ENCODE measurements around the gene ZNF622. TPM values are rescaled to one million over a fixed set of nuclear protein-coding genes. Genes with fewer than 3 reads are reported as not detected.

Gene ZNF622
- total RNA-seq, 1 donor from 2014 or later = 25.8 TPM

DNA sequence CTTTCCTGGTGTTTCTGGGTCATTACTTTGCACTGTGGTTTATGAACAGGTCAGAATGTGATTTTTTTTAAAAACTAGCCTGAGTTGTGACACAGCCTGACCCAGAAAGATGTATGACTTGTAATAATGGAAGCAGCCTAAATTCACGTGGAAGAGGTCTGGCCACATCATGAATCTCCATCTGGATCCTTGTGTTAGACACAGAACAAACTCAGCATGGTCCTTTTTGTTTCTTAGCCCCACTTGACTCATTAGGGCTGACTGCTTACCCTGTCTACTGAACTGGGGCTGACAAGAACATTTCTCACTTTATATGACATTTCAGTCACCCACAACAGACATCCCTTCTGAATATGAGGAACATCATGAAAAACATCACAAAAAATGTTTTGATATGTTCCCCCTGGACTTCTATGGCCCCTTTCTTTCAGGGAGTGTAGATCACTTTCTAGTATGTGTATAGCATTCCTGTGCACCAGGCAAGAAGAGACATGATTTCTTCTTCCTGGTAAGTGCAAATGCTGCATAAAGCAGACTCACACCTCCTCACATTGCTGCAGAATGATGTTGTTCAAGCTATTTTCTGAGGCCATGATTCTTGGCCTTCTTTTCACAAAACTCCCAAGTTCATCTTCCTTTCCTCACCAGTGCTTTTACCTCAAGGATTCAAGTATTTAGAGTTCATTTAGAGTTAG is 52.3 kb downstream of the ZNF622 start:
- Mint-ChIP-seq H3K4me3 (ENCODE audit: unreplicated experiment) (no peak overlapping the region), H3K27ac (ENCODE audit: unreplicated experiment) (no peak overlapping the region), H3K9me3 (ENCODE audit: unreplicated experiment) (no peaks in the 10 kb centered on the region), H3K27me3 (ENCODE audit: unreplicated experiment) (peaks cover 3% of the 10 kb centered on the region), H3K4me1 (ENCODE audit: unreplicated experiment) (no peaks in the 10 kb centered on the region), H3K36me3 (ENCODE audit: low read depth, unreplicated experiment) (no peaks in the 10 kb centered on the region)
- DNase-seq (ENCODE audit: low spot score) = no peak
- TF ChIP-seq, protein P1, sequence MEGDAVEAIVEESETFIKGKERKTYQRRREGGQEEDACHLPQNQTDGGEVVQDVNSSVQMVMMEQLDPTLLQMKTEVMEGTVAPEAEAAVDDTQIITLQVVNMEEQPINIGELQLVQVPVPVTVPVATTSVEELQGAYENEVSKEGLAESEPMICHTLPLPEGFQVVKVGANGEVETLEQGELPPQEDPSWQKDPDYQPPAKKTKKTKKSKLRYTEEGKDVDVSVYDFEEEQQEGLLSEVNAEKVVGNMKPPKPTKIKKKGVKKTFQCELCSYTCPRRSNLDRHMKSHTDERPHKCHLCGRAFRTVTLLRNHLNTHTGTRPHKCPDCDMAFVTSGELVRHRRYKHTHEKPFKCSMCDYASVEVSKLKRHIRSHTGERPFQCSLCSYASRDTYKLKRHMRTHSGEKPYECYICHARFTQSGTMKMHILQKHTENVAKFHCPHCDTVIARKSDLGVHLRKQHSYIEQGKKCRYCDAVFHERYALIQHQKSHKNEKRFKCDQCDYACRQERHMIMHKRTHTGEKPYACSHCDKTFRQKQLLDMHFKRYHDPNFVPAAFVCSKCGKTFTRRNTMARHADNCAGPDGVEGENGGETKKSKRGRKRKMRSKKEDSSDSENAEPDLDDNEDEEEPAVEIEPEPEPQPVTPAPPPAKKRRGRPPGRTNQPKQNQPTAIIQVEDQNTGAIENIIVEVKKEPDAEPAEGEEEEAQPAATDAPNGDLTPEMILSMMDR (IDR thresholded peaks at IDR 0.05; ENCODE audit: unreplicated experiment) = no peak

DNA sequence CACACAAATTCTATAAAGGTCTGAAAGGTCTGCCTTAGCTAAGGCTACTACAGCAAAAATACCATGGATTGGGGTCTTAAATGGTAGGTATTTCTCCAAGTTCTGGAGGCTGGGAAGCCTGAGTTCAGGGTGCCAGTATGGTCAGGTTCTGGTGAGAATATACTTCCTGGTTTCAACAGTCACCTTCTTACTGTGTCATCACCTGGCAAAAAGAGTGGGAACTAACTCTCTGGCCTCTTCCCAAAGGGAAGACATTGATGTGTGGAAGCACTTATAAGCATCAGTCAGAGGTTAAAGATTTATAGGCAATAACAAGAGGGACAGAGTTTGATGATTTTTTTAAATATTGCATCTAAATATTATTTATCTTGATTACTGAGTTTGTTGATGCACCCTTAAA is 53.0 kb downstream of the ZNF622 start:
- Mint-ChIP-seq H3K27me3 (ENCODE audit: unreplicated experiment) (peaks cover 3% of the 10 kb centered on the region), H3K4me1 (ENCODE audit: unreplicated experiment) (no peaks in the 10 kb centered on the region), H3K36me3 (ENCODE audit: low read depth, unreplicated experiment) (no peaks in the 10 kb centered on the region), H3K27ac (ENCODE audit: unreplicated experiment) (no peak overlapping the region), H3K9me3 (ENCODE audit: unreplicated experiment) (no peaks in the 10 kb centered on the region), H3K4me3 (ENCODE audit: unreplicated experiment) (no peak overlapping the region)
- DNase-seq (ENCODE audit: low spot score) = no peak
- TF ChIP-seq, protein P1 (IDR thresholded peaks at IDR 0.05; ENCODE audit: unreplicated experiment) = no peak

- TF ChIP-seq, protein P1 (IDR thresholded peaks at IDR 0.05; ENCODE audit: unreplicated experiment) = no peak
- H3K4me3 Mint-ChIP-seq (ENCODE audit: unreplicated experiment) = no peak overlapping the region
- H3K27ac Mint-ChIP-seq (ENCODE audit: unreplicated experiment) = no peak overlapping the region
- H3K9me3 Mint-ChIP-seq (ENCODE audit: unreplicated experiment) = no peaks in the 10 kb centered on the region
- no peaks in the 10 kb centered on the region for H3K4me1 Mint-ChIP-seq (ENCODE audit: unreplicated experiment)
- no peaks in the 10 kb centered on the region for H3K36me3 Mint-ChIP-seq (ENCODE audit: low read depth, unreplicated experiment)
- H3K27me3 Mint-ChIP-seq (ENCODE audit: unreplicated experiment) = peaks cover 3% of the 10 kb centered on the region
- no peak for DNase-seq (ENCODE audit: low spot score)
These were observed 53.7 kb downstream of the ZNF622 start for GRCh38 chr5:16411741-16412455.

DNA sequence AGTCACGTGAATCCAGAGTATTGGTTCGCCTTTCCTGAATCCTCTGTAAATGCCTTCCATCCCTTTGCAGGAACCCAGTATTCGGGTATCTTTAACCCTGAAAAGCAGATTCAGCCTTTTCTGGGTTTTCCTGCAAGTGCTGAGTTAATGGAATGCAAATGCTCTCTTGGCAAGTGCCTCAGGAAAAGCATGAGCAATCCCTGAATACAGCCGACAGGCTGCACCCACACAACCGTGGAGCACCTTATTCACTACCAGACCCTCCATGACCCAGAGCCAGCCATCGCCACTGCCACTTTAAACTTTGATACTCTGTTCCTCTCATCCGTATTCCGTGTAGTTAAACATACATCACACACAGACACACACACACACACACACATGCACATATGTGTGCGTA is 54.4 kb downstream of the ZNF622 start:
- H3K36me3 Mint-ChIP-seq (ENCODE audit: low read depth, unreplicated experiment) = no peaks in the 10 kb centered on the region
- no peaks in the 10 kb centered on the region for H3K9me3 Mint-ChIP-seq (ENCODE audit: unreplicated experiment)
- TF ChIP-seq, protein P1 (IDR thresholded peaks at IDR 0.05; ENCODE audit: unreplicated experiment) = no peak
- H3K4me1 Mint-ChIP-seq (ENCODE audit: unreplicated experiment) = no peaks in the 10 kb centered on the region
- DNase-seq (ENCODE audit: low spot score) = no peak
- peaks cover 3% of the 10 kb centered on the region for H3K27me3 Mint-ChIP-seq (ENCODE audit: unreplicated experiment)
- no peak overlapping the region for H3K4me3 Mint-ChIP-seq (ENCODE audit: unreplicated experiment)
- no peak overlapping the region for H3K27ac Mint-ChIP-seq (ENCODE audit: unreplicated experiment)

DNA sequence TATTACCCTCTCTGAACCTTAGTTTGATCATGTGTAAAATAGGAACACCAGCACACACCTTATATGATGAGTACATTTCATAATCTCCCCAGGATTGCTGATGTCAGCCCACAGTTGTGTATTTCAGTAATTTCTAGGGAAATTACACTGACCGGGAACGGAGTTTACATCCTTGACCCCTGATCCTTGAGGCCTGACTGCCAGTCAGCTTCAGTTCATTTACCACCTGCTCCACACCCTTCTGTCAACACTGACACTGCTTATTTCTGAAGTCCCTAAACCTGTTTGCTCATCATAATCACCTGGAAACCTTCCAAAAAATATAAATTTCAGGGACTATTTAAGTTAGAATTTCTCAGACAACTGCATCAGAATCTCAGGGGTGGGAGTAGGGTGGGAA is 55.3 kb downstream of the ZNF622 start:
- no peaks in the 10 kb centered on the region for H3K4me1 Mint-ChIP-seq (ENCODE audit: unreplicated experiment)
- H3K4me3 Mint-ChIP-seq (ENCODE audit: unreplicated experiment) = no peak overlapping the region
- no peaks in the 10 kb centered on the region for H3K36me3 Mint-ChIP-seq (ENCODE audit: low read depth, unreplicated experiment)
- no peak overlapping the region for H3K27ac Mint-ChIP-seq (ENCODE audit: unreplicated experiment)
- DNase-seq (ENCODE audit: low spot score) = no peak
- TF ChIP-seq, protein P1 (IDR thresholded peaks at IDR 0.05; ENCODE audit: unreplicated experiment) = no peak
- no peaks in the 10 kb centered on the region for H3K9me3 Mint-ChIP-seq (ENCODE audit: unreplicated experiment)
- peaks cover 3% of the 10 kb centered on the region for H3K27me3 Mint-ChIP-seq (ENCODE audit: unreplicated experiment)
